ENCODE results near the gene LINC01488. TPM values are rescaled to one million over a fixed set of nuclear protein-coding genes. Genes with fewer than 3 reads are reported as not detected.

LINC01488 gene
- total RNA-seq, 1 experiment from 2014 or later: not detected

GRCh38 chr11:69526453-69526810 is 45.0 kb downstream of the LINC01488 start:
- DNase-seq: no peak
- Histone ChIP-seq H3K4me1 (replicated peaks; ENCODE audit: insufficient read depth) (no peaks in the 10 kb centered on the region), H3K27ac (no peak overlapping the region), H3F3A (ENCODE audit: insufficient read depth, low read depth) (no peaks in the 10 kb centered on the region), H3K9me3 (ENCODE audit: insufficient read depth, low read depth) (no peaks in the 10 kb centered on the region), H3K36me3 (ENCODE audit: low read depth) (no peaks in the 10 kb centered on the region), H3K9me2 (ENCODE audit: insufficient read depth) (no peaks in the 10 kb centered on the region), H4K20me1 (ENCODE audit: insufficient read depth) (no peaks in the 10 kb centered on the region), H3K27me3 (ENCODE audit: insufficient read depth, low read depth) (peaks cover 18% of the 10 kb centered on the region), H3K79me2 (ENCODE audit: low read depth) (no peaks in the 10 kb centered on the region), H3K4me2 (no peak overlapping the region), H2AFZ (no peak overlapping the region), H3K4me3 (no peak overlapping the region)
- POLR2A ChIA-PET (ENCODE audit: unreplicated experiment): no interaction called here
- intact Hi-C loops (cut with micrococcal nuclease; ENCODE audit: unreplicated experiment): loop anchor here (10.0 kb wide), 1 partner anchor 232 kb away; the partner anchor contains the start of gene MYEOV
- BruUV-seq (replicated peaks): no TSS peak
- CTCF ChIA-PET: interaction anchor here (0.6 kb wide), 1 partner anchor 284 kb away, joined by 3 read pairs; no protein-coding TSS in a partner anchor
- TF ChIP-seq EZH2 (IDR thresholded peaks at IDR 0.05; ENCODE audit: low read depth) (no peak), CTCF (conservative IDR thresholded peaks at IDR 0.05) (no peak)

GRCh38 chr11:69529001-69529400 is 47.5 kb downstream of the LINC01488 start:
- Histone ChIP-seq H3K4me3 (no peak overlapping the region), H2AFZ (no peak overlapping the region), H4K20me1 (ENCODE audit: insufficient read depth) (no peaks in the 10 kb centered on the region), H3F3A (ENCODE audit: insufficient read depth, low read depth) (no peaks in the 10 kb centered on the region), H3K9me3 (ENCODE audit: insufficient read depth, low read depth) (no peaks in the 10 kb centered on the region), H3K9me2 (ENCODE audit: insufficient read depth) (no peaks in the 10 kb centered on the region), H3K27me3 (ENCODE audit: insufficient read depth, low read depth) (peaks cover 31% of the 10 kb centered on the region), H3K79me2 (ENCODE audit: low read depth) (no peaks in the 10 kb centered on the region), H3K4me2 (no peak overlapping the region), H3K27ac (no peak overlapping the region), H3K4me1 (replicated peaks; ENCODE audit: insufficient read depth) (no peaks in the 10 kb centered on the region), H3K36me3 (ENCODE audit: low read depth) (no peaks in the 10 kb centered on the region)
- intact Hi-C loops (cut with micrococcal nuclease; ENCODE audit: unreplicated experiment): loop anchor here (10.0 kb wide), 1 partner anchor 234 kb away; the partner anchor contains the start of gene MYEOV
- ChIA-PET CTCF (no interaction called here), POLR2A (ENCODE audit: unreplicated experiment) (no interaction called here)
- no TSS peak for BruUV-seq (replicated peaks)
- TF ChIP-seq EZH2 (IDR thresholded peaks at IDR 0.05; ENCODE audit: low read depth) (no peak), CTCF (conservative IDR thresholded peaks at IDR 0.05) (no peak)
- DNase-seq: no peak

GRCh38 chr11:69530278-69531070 is 49.0 kb downstream of the LINC01488 start:
- CTCF ChIA-PET: no interaction called here

More at GRCh38 chr11:69530278-69531070, 49.0 kb downstream of the LINC01488 start:
- H2AFZ ChIP-seq: no peak overlapping the region
- no peaks in the 10 kb centered on the region for H3K79me2 ChIP-seq (ENCODE audit: low read depth)
- H3K4me1 ChIP-seq (replicated peaks; ENCODE audit: insufficient read depth): no peaks in the 10 kb centered on the region
- no peak overlapping the region for H3K4me3 ChIP-seq
- intact Hi-C loops (cut with micrococcal nuclease; ENCODE audit: unreplicated experiment): no loop called here
- no peaks in the 10 kb centered on the region for H3K9me3 ChIP-seq (ENCODE audit: insufficient read depth, low read depth)
- no peak overlapping the region for H3K27ac ChIP-seq
- TF ChIP-seq CTCF (conservative IDR thresholded peaks at IDR 0.05) (no peak), EZH2 (IDR thresholded peaks at IDR 0.05; ENCODE audit: low read depth) (no peak)
- no peaks in the 10 kb centered on the region for H3F3A ChIP-seq (ENCODE audit: insufficient read depth, low read depth)
- H3K36me3 ChIP-seq (ENCODE audit: low read depth): no peaks in the 10 kb centered on the region
- no peak for DNase-seq
- H3K4me2 ChIP-seq: no peak overlapping the region
- H3K27me3 ChIP-seq (ENCODE audit: insufficient read depth, low read depth): peaks cover 31% of the 10 kb centered on the region
- POLR2A ChIA-PET (ENCODE audit: unreplicated experiment): no interaction called here
- no TSS peak for BruUV-seq (replicated peaks)
- H4K20me1 ChIP-seq (ENCODE audit: insufficient read depth): no peaks in the 10 kb centered on the region
- H3K9me2 ChIP-seq (ENCODE audit: insufficient read depth): no peaks in the 10 kb centered on the region

Measured in PC-9 (cell line).